HAP-1 (cell line): ENCODE data around the gene FTSJ1.
A peak's percentile ranks its signal among the peaks of the same experiment; 100 is the strongest.

Experiments
- DNase-seq, 2 experiments: peaks; one replicate each; pipeline ENCODE4 v3.0.0-alpha.2; 2016 to 2020; ENCODE audit warnings: low spot score in 2 of 2
- H3K27me3 ChIP-seq: fragments of 250-450 bp; sonication (Bioruptor Pico); 2 replicates; pipeline ENCODE4 v1.5.1; 2020; ENCODE audit warnings: low read depth, mild to moderate bottlenecking, moderate library complexity
- H3K36me3 ChIP-seq: fragments of 250-450 bp; sonication (Bioruptor Pico); replicated peaks from 2 replicates; pipeline ENCODE4 v1.5.1; 2020; ENCODE audit warnings: mild to moderate bottlenecking
- H3K4me1 ChIP-seq: fragments of 250-450 bp; sonication (Bioruptor Pico); 2 replicates; pipeline ENCODE4 v1.5.1; 2020; ENCODE audit warnings: mild to moderate bottlenecking
- H3K4me3 ChIP-seq: fragments of 250-450 bp; sonication (Bioruptor Pico); 2 replicates; pipeline ENCODE4 v1.5.1; 2020; ENCODE audit warnings: mild to moderate bottlenecking, moderate library complexity
- H3K9me3 ChIP-seq: fragments of 250-450 bp; sonication (Bioruptor Pico); 2 replicates; pipeline ENCODE4 v1.5.1; 2020; ENCODE audit warnings: mild to moderate bottlenecking, moderate library complexity
- in situ Hi-C: fragments of 300-500 bp; cut with MboI; formaldehyde crosslinking; loops from 3 replicates; pipeline ENCODE4 v1.14.3; 2020; ENCODE audit warnings: low sequenced_read_pairs, inconsistent platforms, mixed read lengths

FTSJ1 gene

DNA sequence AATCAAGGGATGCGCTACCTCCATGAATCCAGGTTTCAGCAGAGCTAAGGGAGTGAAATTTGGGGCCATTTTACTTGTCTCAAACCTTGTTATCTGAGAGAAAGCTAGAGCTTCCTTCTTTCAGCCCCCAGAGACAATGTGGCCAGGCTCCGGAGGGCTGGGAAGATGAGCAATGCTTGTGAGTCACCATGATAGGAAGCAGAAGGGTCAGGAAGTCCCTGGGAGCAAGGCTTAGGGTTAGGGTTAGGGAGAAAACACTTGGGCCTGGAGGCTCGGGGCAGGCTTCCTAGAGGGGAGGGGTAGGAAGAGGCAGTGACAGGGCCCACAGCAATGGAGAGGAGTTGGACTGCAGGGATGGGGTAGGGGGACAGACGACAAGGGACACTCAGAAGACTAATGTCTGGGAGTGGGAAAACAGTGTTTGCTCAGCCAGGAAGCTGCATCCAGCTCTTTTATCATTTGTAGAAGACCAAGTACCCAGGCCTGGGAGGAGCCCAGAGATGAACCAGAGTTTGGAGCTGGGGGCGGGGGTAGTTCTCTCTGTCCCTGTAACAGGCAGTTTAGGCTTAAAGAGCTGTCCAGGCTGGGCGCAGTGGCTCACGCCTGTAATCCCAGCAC, 16.4 kb downstream of the FTSJ1 start:
- no peak overlapping the region for H3K4me3 ChIP-seq
- no peaks in the 10 kb centered on the region for H3K27me3 ChIP-seq
- no peaks in the 10 kb centered on the region; the same call in 1 of the 2 replicates for H3K4me1 ChIP-seq
- in situ Hi-C loops, result loop anchor here (10.0 to 25.0 kb wide), 2 partner anchors 408 to 630 kb away; no protein-coding TSS in a partner anchor
- no peaks in the 10 kb centered on the region for H3K9me3 ChIP-seq
- DNase-seq, result no peak
- no peaks in the 10 kb centered on the region; the same call in 1 of the 2 replicates for H3K36me3 ChIP-seq

DNA sequence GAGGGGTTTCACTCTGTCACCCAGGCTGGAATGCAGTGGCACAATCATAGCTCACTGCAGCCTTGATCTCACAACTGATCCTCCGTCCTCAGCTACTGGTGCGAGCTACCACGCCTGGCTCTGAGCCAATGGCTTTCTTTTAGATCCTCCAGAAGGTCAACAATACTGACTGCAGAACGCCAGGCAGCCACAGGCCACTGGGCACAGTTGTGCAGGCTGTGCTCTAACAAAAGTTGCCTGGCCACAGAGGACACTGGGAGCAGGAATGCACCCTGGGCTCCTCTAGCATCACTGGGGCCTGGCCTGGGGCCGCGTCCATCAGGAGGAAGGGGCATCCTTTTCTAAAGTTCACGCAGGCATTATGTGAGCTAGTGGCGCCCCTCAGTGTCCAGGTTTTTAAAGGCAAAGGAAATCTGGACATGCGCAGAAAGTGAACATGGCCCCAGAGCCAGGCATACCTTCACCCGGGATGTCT, 17.9 kb downstream of the FTSJ1 start:
- no peaks in the 10 kb centered on the region for H3K9me3 ChIP-seq
- no peaks in the 10 kb centered on the region for H3K27me3 ChIP-seq
- DNase-seq, result peak; percentile 12 to 66
- H3K4me3 ChIP-seq, result no peak overlapping the region
- in situ Hi-C loops, result loop anchor here (10.0 to 25.0 kb wide), 2 partner anchors 409 to 632 kb away; no protein-coding TSS in a partner anchor
- no peaks in the 10 kb centered on the region; the same call in 1 of the 2 replicates for H3K4me1 ChIP-seq
- no peaks in the 10 kb centered on the region for H3K36me3 ChIP-seq

DNA sequence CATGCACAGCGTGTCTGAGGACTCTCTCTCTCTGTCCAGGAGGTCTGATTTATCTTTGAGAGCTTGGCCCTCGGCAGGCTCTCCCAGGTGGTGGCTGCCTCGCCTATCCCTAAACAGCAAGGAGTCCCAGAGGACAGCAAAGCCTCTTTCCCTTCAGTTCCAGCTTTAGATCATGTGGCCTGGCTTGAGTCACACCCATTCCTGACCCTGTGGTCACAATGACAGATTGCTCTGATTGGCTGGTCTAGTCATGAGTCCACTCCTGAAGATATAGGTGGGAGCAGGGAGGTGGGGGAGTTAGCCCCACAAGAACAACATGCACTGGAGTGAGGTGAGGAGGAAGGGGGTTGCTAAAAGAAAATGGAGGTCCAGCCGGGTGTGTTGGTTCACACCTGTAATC, 20.7 kb downstream of the FTSJ1 start:
- no peak for DNase-seq
- H3K9me3 ChIP-seq, result no peaks in the 10 kb centered on the region
- H3K36me3 ChIP-seq, result no peaks in the 10 kb centered on the region
- no peaks in the 10 kb centered on the region for H3K4me1 ChIP-seq
- in situ Hi-C loops, result loop anchor here (10.0 to 25.0 kb wide), 2 partner anchors 412 to 634 kb away; no protein-coding TSS in a partner anchor
- H3K27me3 ChIP-seq, result no peaks in the 10 kb centered on the region
- H3K4me3 ChIP-seq, result no peak overlapping the region

DNA sequence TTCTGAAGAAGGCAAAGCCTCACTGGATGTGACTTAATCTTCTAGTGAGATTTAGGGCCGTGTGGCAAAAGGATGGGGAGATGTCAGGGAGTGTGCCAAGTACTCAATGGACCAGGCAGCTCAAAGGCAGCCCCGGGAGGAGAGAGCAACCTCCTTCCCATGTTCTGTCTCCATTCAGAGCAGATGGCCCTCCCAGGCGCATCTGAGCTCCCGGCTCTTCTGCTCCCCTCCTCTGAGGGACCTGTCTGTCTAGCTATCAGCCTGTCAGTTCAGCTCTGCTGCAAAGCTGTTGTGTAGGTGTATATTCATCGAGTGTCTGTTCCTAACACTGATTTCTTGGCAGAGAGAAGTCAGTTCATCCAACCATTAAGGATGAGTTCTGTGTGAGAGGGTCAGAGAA, 21.9 kb downstream of the FTSJ1 start:
- no peak for DNase-seq
- no peaks in the 10 kb centered on the region for H3K27me3 ChIP-seq
- no peak overlapping the region for H3K4me3 ChIP-seq
- H3K4me1 ChIP-seq, result no peaks in the 10 kb centered on the region
- no peaks in the 10 kb centered on the region for H3K36me3 ChIP-seq
- H3K9me3 ChIP-seq, result no peaks in the 10 kb centered on the region
- in situ Hi-C loops, result loop anchor here (10.0 to 25.0 kb wide), 2 partner anchors 413 to 636 kb away; no protein-coding TSS in a partner anchor

DNA sequence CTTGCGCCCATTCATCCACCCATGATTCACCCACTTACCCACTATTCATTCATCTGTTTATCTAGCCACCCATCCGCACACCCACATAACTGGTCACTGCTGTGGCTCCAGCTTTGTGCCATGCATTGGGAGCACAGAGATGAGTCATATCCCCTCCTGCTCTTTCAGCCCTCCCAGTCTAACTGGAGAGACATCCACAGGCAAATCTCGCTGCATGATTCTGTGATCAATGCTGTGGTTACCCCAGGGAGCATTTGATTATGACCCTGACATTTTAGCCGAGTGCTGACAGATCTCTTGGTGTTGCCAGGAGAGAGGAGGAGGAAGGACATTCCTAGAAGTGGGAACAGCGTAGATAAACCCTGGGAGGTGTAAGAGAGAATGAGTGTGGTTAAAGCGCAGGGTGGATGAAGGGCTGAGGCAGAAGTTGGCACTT, 22.4 kb downstream of the FTSJ1 start:
- no peak for DNase-seq
- Histone ChIP-seq H3K36me3 (no peaks in the 10 kb centered on the region), H3K4me1 (no peaks in the 10 kb centered on the region), H3K4me3 (no peak overlapping the region), H3K27me3 (no peaks in the 10 kb centered on the region), H3K9me3 (no peaks in the 10 kb centered on the region)
- in situ Hi-C loops, result loop anchor here (10.0 to 25.0 kb wide), 2 partner anchors 414 to 636 kb away; no protein-coding TSS in a partner anchor

DNA sequence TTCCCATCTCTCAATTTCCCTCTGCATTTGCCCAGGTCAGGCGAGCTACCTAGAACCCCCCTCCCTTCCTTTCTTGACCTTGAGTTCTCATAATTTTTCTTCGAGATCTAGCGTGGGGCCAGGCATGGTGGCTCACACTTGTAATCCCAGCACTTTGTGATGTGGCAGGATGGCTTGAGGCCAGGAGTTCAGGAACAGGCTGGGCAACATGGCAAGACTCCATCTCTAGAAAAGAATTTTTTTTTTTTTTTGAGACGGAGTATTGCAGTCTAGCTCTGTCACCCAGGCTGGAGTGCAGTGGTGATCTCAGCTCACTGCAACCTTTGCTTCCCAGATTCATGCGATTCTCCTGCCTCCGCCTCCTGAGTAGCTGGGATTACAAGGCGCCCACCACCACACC, 28.3 kb downstream of the FTSJ1 start:
- no peak for DNase-seq
- Histone ChIP-seq H3K36me3 (no peaks in the 10 kb centered on the region), H3K4me3 (no peak overlapping the region), H3K4me1 (peaks cover 13% of the 10 kb centered on the region), H3K27me3 (no peaks in the 10 kb centered on the region), H3K9me3 (no peaks in the 10 kb centered on the region)
- in situ Hi-C loops, result no loop called here

DNA sequence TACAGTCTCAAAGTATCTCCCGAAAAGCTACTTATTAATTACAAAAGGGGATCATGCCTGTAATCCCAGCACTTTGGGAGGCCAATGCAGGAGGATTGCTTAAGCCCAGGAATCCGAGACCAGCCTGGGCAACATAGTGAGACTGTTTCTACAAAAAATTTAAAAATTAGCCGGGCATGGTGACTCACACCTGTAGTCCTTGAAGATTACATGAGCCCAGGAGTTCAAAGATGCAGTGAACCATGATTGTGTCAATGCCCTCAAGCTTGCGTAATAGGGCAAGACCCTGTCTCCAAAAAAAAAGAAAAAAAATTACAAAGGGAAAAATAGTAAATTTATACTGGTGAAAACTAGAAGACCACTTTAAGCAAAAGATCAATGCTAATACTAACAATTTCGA, 29.5 kb downstream of the FTSJ1 start:
- H3K36me3 ChIP-seq, result no peaks in the 10 kb centered on the region
- DNase-seq, result no peak
- in situ Hi-C loops, result no loop called here
- H3K9me3 ChIP-seq, result no peaks in the 10 kb centered on the region
- peaks cover 13% of the 10 kb centered on the region for H3K4me1 ChIP-seq
- no peaks in the 10 kb centered on the region for H3K27me3 ChIP-seq
- H3K4me3 ChIP-seq, result no peak overlapping the region

DNA sequence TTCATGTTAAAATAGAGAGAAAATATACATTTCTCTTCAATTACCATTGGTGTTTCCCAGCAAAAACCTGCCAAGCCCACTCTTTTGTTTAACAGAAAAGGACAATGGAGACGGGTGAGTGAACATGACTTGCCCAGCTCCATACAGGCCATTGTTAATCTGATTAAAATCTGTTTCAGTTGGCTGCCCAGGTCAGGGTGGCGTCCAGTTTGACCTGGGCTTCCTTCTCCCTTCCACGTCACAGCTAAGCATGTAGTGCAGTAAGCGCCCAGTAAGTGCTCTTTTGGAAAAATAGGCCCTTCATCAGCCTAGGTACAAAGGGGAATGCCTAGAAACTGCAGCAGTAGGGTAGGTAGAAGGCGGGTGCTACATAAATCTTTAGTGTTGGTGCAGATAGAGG, 31.2 kb downstream of the FTSJ1 start:
- DNase-seq, result peak in 1 of 2 experiments; percentile 9
- Histone ChIP-seq H3K9me3 (no peaks in the 10 kb centered on the region), H3K4me3 (no peak overlapping the region), H3K27me3 (no peaks in the 10 kb centered on the region), H3K4me1 (peaks cover 13% of the 10 kb centered on the region), H3K36me3 (no peaks in the 10 kb centered on the region)
- in situ Hi-C loops, result no loop called here

DNA sequence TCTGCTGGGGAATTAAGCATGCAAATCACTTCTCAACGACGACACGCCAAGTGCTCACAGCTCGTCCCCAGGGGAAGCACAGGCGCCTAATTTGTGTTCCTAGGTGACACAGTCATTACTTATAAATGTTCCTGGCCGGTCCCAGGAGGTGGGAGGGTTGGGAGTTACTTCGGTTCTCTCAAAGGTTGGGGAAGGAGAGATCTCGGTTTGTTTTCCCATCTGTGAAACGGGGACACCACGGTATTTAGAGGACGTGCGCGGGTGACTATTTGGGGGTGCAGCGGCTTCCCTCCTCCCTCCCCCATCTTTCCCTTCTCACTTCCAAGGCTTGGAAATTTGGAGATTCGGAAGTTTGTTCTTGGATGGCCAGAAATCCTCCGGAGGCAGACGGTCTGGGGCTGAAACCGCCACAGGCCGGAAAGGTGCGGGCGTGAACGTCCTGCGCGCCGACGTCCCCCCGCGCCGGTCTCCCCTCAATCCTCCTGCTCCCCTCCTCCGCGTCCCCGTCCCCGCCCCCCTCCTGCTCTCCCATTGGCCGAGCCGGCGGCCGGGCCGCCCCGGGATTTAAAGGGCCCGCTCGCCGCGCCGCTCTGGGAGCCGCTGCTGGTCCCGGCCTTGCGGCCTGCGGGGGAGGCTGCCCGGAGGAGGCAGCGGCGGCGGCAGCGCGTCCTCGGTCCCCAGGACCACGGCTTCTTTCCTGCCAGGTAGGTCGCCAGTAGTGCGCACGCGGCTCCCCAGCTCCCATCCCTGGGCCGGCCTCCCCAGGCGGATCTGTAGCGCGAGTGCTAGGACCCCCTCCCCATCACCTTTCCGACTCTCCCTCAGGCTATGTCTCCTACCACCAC, 32.6 kb downstream of the FTSJ1 start, which contains the start of gene PORCN:
Gene PORCN (plus strand): TSS at position 593 of the 845 bp plus-strand sequence. CDS start 829 bp downstream, outside the sequence.
- DNase-seq, result peak; percentile 78 to 95
- no peaks in the 10 kb centered on the region for H3K27me3 ChIP-seq

DNA sequence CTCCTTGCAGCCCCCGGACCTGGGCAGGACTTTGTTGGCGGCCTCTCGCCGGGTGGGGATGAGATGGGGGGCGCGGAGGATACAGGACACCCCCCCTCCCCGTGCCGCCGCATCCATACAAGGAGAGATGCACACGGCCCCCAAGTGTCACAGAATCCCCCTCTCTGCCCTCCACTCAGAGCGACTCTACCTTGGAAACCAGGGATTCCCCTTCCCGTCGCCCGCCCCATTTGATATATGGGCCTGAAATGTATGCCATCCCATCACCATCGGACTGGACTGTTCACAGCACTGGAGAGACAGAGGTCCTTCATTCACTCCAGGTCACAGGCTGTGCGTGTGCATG, 33.2 kb downstream of the FTSJ1 start:
- Histone ChIP-seq H3K9me3 (no peaks in the 10 kb centered on the region), H3K27me3 (no peaks in the 10 kb centered on the region), H3K4me3 (peak overlapping the region; percentile 72), H3K36me3 (peaks cover 3% of the 10 kb centered on the region; the same call in 1 of the 2 replicates), H3K4me1 (peaks cover 13% of the 10 kb centered on the region)
- DNase-seq, result no peak
- in situ Hi-C loops, result no loop called here

More for the DNA sequence above, 32.6 kb downstream of the FTSJ1 start, which contains the start of gene PORCN:
- Histone ChIP-seq H3K36me3 (peaks cover 3% of the 10 kb centered on the region; the same call in 1 of the 2 replicates), H3K4me3 (peak within 1 kb of the TSS; percentile 72), H3K4me1 (peaks cover 13% of the 10 kb centered on the region), H3K9me3 (no peaks in the 10 kb centered on the region)
- in situ Hi-C loops, result no loop called here

DNA sequence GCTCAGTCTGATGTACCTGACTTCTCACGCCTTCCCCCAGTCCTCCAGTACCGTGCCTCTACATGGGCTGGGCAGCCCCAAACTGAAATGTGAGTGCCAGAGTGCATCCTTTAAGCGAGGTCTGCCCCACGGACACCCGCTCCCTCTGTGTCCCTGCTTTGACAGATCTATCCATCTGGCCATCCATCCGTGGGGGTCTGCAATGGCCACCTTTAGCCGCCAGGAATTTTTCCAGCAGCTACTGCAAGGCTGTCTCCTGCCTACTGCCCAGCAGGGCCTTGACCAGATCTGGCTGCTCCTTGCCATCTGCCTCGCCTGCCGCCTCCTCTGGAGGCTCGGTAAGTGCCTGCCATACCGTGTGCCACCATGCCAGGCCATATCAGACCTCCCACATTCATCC, 33.6 kb downstream of the FTSJ1 start:
- Histone ChIP-seq H3K27me3 (no peaks in the 10 kb centered on the region), H3K4me1 (peaks cover 13% of the 10 kb centered on the region), H3K36me3 (peaks cover 3% of the 10 kb centered on the region; the same call in 1 of the 2 replicates), H3K9me3 (no peaks in the 10 kb centered on the region), H3K4me3 (peak overlapping the region; percentile 72)
- no peak for DNase-seq
- in situ Hi-C loops, result no loop called here

DNA sequence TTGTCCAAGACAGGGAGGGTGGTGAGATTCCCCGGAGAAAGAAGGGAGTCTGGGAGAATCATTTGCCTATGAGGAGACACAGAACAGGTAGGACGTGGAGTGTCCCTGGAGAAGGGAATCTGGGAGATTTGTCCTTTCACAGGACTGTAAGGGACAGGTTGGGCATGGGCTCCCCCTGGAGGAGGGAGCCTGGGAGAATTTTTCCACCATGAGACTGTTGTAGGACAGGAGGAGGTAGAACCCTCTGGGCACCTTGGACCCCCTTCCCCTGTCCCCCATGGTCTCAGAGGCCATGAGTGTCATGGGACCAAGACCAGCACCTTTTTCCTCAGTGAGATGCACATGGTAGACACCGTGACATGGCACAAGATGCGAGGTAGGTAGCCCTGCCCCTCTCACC, 35.6 kb downstream of the FTSJ1 start:
- H3K27me3 ChIP-seq, result no peaks in the 10 kb centered on the region
- DNase-seq, result peak in 1 of 2 experiments; percentile 39
- H3K4me3 ChIP-seq, result no peak overlapping the region
- in situ Hi-C loops, result no loop called here
- peaks cover 3% of the 10 kb centered on the region; the same call in 1 of the 2 replicates for H3K36me3 ChIP-seq
- H3K4me1 ChIP-seq, result peaks cover 13% of the 10 kb centered on the region
- H3K9me3 ChIP-seq, result no peaks in the 10 kb centered on the region

DNA sequence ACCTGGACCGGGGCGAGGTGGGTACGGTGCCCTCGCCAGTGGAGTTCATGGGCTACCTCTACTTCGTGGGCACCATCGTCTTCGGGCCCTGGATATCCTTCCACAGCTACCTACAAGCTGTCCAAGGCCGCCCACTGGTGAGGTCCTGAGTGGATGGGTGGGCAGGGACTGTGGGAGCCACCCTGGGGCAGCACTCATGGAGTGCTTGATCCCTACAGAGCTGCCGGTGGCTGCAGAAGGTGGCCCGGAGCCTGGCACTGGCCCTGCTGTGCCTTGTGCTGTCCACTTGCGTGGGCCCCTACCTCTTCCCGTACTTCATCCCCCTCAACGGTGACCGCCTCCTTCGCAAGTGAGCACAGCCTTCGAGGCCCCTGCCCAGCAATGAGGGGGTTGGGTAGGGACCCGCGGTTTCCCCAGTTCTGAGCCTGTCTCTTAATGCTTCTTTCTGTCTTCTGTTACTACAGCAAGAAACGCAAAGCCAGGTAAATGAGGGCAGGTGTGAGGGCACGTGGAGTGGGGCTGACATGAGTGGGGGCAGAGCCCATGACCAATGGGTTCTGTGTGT, 36.5 kb downstream of the FTSJ1 start:
- Histone ChIP-seq H3K9me3 (no peaks in the 10 kb centered on the region), H3K27me3 (no peaks in the 10 kb centered on the region), H3K4me3 (no peak overlapping the region), H3K4me1 (peaks cover 6% of the 10 kb centered on the region), H3K36me3 (peaks cover 3% of the 10 kb centered on the region; the same call in 1 of the 2 replicates)
- in situ Hi-C loops, result no loop called here
- DNase-seq, result no peak
